Right lung (tissue), 5 donors: ENCODE measurements around the gene ICAM3. TPM values are rescaled to one million over a fixed set of nuclear protein-coding genes. Genes with fewer than 3 reads are reported as not detected.

Experiments used
- DNase-seq, 2 donors: peaks; one replicate each; pipeline ENCODE4 v3.0.0-alpha.2; 2013
- polyA plus RNA-seq, 5 donors: library from polyadenylated mRNA; unstranded; fragments of 120-200 nt; gene quantifications; one replicate each; pipeline versions ENCODE4 v1.2.1 to v1.2.3, GENCODE V29; 2013; ENCODE audit warnings: inconsistent platforms in 1 of 5, low replicate concordance in 1 of 5; ENCODE audit not compliant: insufficient read length in 5 of 5, insufficient read depth in 1 of 5

The ICAM3 gene
- polyA plus RNA-seq, 5 donors, result 9.3 to 17.6 (median 10.6) TPM

- DNase-seq, result no peak
Measured at GRCh38 chr19:10292789-10293636, 46.4 kb downstream of the ICAM3 start.

GRCh38 chr19:10292206-10292788 lies 47.1 kb downstream of the ICAM3 start:
- no peak for DNase-seq

- no peak for DNase-seq
Measured at GRCh38 chr19:10291554-10292205, 47.7 kb downstream of the ICAM3 start.

GRCh38 chr19:10290876-10291553 lies 48.4 kb downstream of the ICAM3 start:
- no peak for DNase-seq

- DNase-seq, result no peak
Measured at GRCh38 chr19:10290357-10290875, 49.0 kb downstream of the ICAM3 start.

GRCh38 chr19:10289836-10290356 lies 49.5 kb downstream of the ICAM3 start, which contains the start of gene ICAM5:
ICAM5 (plus strand) TSS chr19:10289952; CDS start chr19:10290044, 92 bp downstream.
- DNase-seq, result no peak

GRCh38 chr19:10289167-10289835 lies 50.1 kb downstream of the ICAM3 start:
- no peak for DNase-seq

GRCh38 chr19:10288662-10289166 lies 50.7 kb downstream of the ICAM3 start:
- DNase-seq, result no peak

- DNase-seq, result peak; percentile 94
Measured at GRCh38 chr19:10286803-10287737, 52.4 kb downstream of the ICAM3 start, which contains the start of gene ICAM4. ICAM4 (plus strand) TSS chr19:10286955; CDS start chr19:10287013, 58 bp downstream.

GRCh38 chr19:10285393-10285792 lies 54.0 kb downstream of the ICAM3 start:
- DNase-seq, result no peak

- DNase-seq, result no peak
Measured at GRCh38 chr19:10284960-10285278, 54.5 kb downstream of the ICAM3 start.

- DNase-seq, result no peak
Measured at GRCh38 chr19:10284065-10284959, 55.1 kb downstream of the ICAM3 start.

Other genes with a start within 250 kb of the ICAM3 start
- 1 to 10 TPM; 1.0 to 3.0 (median 2.2) TPM for gene ANGPTL6, start 236.9 kb downstream of the ICAM3 start, polyA plus RNA-seq
- gene PPAN, start 233.3 kb downstream of the ICAM3 start, polyA plus RNA-seq, result 10 to 100 TPM; 22.1 to 34.9 (median 24.0) TPM
- 10 to 100 TPM in 3 of 5 donors, 1 to 10 TPM in 2; 7.1 to 15.1 (median 10.9) TPM for gene P2RY11, start 227.9 kb downstream of the ICAM3 start, polyA plus RNA-seq
- 100 to 1,000 TPM; 154 to 238 (median 197) TPM for gene EIF3G, start 219.7 kb downstream of the ICAM3 start, polyA plus RNA-seq
- 100 to 1,000 TPM; 126 to 142 (median 131) TPM for gene DNMT1, start 144.7 kb downstream of the ICAM3 start, polyA plus RNA-seq
- 10 to 100 TPM; 31.6 to 49.2 (median 37.2) TPM for gene S1PR2, start 108.3 kb downstream of the ICAM3 start, polyA plus RNA-seq
- 10 to 100 TPM; 26.7 to 51.0 (median 30.5) TPM for gene MRPL4, start 87.4 kb downstream of the ICAM3 start, polyA plus RNA-seq
- gene ICAM1, start 68.5 kb downstream of the ICAM3 start, polyA plus RNA-seq, result 10 to 100 TPM; 14.2 to 25.1 (median 16.8) TPM
- 10 to 100 TPM; 10.1 to 25.3 (median 15.8) TPM for gene ICAM4, start 52.7 kb downstream of the ICAM3 start, polyA plus RNA-seq
- gene ICAM5, start 49.7 kb downstream of the ICAM3 start, polyA plus RNA-seq, result 10 to 100 TPM in 3 of 5 donors, 1 to 10 TPM in 2; 4.3 to 22.3 (median 12.6) TPM
- 10 to 100 TPM in 1 of 5 donors, 1 to 10 TPM in 4; 5.1 to 12.8 (median 8.4) TPM for gene ZGLP1, start 29.8 kb downstream of the ICAM3 start, polyA plus RNA-seq
- gene FDX2, start 23.6 kb downstream of the ICAM3 start, polyA plus RNA-seq, result 10 to 100 TPM; 15.3 to 27.2 (median 19.3) TPM
- 10 to 100 TPM; 19.3 to 41.3 (median 24.8) TPM for gene RAVER1, start 6.1 kb downstream of the ICAM3 start, polyA plus RNA-seq
- 100 to 1,000 TPM; 112 to 162 (median 149) TPM for gene TYK2, start 40.9 kb upstream of the ICAM3 start, polyA plus RNA-seq
- 100 to 1,000 TPM; 147 to 223 (median 164) TPM for gene CDC37, start 63.9 kb upstream of the ICAM3 start, polyA plus RNA-seq
- gene PDE4A, start 80.9 kb upstream of the ICAM3 start, polyA plus RNA-seq, result 10 to 100 TPM in 1 of 5 donors, 1 to 10 TPM in 4; 3.7 to 10.1 (median 8.7) TPM
- gene KEAP1, start 163.7 kb upstream of the ICAM3 start, polyA plus RNA-seq, result 10 to 100 TPM; 66.3 to 78.0 (median 76.7) TPM
- under 1 TPM; 0.41 to 0.87 (median 0.65) TPM for gene S1PR5, start 177.8 kb upstream of the ICAM3 start, polyA plus RNA-seq
- gene ATG4D, start 204.3 kb upstream of the ICAM3 start, polyA plus RNA-seq, result 10 to 100 TPM; 15.1 to 23.5 (median 19.9) TPM
- gene KRI1, start 226.4 kb upstream of the ICAM3 start, polyA plus RNA-seq, result 10 to 100 TPM; 25.4 to 38.2 (median 32.8) TPM
- 10 to 100 TPM; 10.3 to 13.7 (median 11.4) TPM for gene CDKN2D, start 229.4 kb upstream of the ICAM3 start, polyA plus RNA-seq
- gene AP1M2, start 247.7 kb upstream of the ICAM3 start, polyA plus RNA-seq, result 10 to 100 TPM; 28.8 to 44.7 (median 34.4) TPM